ENCODE measurements around the gene PKNOX2.

DNA sequence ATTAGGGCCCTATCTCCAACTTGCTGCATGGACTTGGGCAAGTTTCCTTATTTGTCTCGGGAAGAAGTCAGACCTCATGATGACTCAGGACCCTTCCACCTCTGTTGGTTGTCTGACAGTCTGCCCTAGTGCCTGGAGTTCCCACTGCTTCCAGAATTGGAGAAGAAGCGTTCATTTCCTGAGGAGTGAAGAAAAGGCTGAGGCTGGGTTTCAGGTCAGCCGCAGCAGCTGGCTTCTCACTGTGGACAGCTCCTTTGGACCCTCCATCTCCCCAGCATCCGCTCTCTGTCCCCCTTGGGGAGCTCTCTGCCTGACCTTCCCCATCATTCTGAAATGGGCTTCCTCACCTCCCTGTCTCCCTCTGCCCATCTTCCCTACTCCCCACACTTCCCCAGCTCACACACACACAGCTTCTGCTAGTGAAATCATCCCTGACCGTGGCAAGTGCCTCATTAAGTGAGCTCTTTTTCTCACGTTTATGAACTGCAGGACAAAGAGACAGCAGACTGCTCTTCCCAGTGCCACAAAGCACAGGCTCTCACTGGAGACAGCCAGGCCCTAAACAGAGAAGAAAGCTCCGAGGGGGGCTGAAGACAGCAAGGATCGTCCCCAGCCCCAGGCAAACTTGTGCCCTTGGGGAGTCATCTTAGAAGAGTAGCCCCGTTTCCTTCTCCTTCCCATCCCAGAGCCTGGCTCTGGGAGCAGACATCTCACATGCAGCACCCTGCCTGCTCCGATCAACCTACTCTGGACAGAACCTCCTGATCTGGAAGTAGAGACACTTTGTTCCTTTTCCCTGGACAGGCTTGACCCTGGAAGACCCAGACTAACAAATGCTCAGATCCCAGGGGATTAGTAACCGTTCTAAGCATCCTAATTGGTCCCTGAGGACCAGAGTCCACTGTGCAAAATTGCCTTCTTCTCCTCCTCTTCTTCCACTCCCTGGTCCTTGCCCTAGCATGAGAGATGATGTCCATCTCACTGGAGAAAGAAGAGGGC lies 173.6 kb downstream of the PKNOX2 start:
- TF ChIP-seq POLR2A (IDR thresholded peaks at IDR 0.05) (no peak), CTCF (IDR thresholded peaks at IDR 0.05) (no peak), POLR2AphosphoS5 (IDR thresholded peaks at IDR 0.05; ENCODE audit: insufficient read depth in 1 of 2, low read depth in 1 of 2) (no peak)

All from vagina (tissue), 2 donors.